ENCODE results near the gene USP21.

- no peak for TF ChIP-seq GABPA (IDR thresholded peaks at IDR 0.05; ENCODE audit: borderline replicate concordance, insufficient read depth, low read length)
- no peak for TF ChIP-seq EP300 (IDR thresholded peaks at IDR 0.05; ENCODE audit: borderline replicate concordance in 1 of 2, low read depth in 2 of 2, low read length in 2 of 2)
- no peak for TF ChIP-seq POLR2A (IDR thresholded peaks at IDR 0.05; ENCODE audit: control extremely low read depth in 1 of 2, low read depth in 2 of 2, low read length in 2 of 2)
- no peak for TF ChIP-seq CTCF (IDR thresholded peaks at IDR 0.05; ENCODE audit: control extremely low read depth in 1 of 3, insufficient read depth in 1 of 3, low read depth in 1 of 3, low read length in 3 of 3)
- TF ChIP-seq MAFK (IDR thresholded peaks at IDR 0.05; ENCODE audit: low read depth, low read length) = no peak
These were observed 9.6 kb downstream of the USP21 start for GRCh38 chr1:161168906-161169305.
